ENCODE results near the gene TMEM271.
"Not testable (repeated sequence)": the region's sequence is repeated elsewhere in the genome, so short reads cannot be mapped to it uniquely, and the experiment has no call there.

The TMEM271 gene

GRCh38 chr4:566035-566434 lies 10.1 kb downstream of the TMEM271 start:
- DNase-seq (ENCODE audit: low read depth): no peak

DNA sequence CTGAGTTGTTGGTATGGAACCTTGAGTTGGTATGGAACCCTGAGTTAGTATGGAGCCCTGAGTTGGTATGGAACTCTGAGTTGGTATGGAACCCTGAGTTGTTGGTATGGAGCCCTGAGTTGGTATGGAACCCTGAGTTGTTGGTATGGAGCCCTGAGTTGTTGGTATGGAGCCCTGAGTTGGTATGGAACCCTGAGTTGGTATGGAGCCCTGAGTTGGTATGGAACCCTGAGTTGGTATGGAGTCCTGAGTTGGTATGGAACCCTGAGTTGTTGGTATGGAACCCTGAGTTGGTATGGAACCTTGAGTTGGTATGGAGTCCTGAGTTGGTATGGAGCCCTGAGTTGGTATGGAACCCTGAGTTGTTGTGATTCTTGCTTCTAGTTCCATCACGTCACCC lies 10.5 kb downstream of the TMEM271 start:
- not testable (repeated sequence) for DNase-seq (ENCODE audit: low read depth)

- DNase-seq (ENCODE audit: low read depth): not testable (repeated sequence)
These were observed 13.6 kb downstream of the TMEM271 start for GRCh38 chr4:562458-562857.

DNA sequence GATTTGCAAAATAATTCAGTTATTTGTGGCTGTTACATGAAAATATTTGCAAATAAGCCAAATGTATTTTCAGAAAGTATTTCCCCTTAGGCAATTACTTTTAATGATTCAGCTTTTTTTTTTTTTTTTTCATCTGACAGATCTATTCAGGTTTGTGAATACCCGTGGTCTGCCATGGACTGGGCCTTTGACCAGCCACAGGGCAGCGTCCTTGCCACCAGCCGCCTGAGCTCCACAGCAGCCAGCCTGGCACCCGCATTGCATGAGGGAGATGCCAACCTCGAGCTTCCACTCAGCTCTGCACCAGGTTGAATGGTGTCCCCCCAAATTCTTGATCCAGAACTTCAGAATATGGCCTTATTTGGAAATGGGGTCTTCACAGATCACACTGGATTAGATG lies 14.7 kb downstream of the TMEM271 start:
- no peak for DNase-seq (ENCODE audit: low read depth)

GRCh38 chr4:560731-561291 lies 15.3 kb downstream of the TMEM271 start:
- no peak for DNase-seq (ENCODE audit: low read depth)

- no peak for DNase-seq (ENCODE audit: low read depth)
These were observed 16.0 kb downstream of the TMEM271 start for GRCh38 chr4:560061-560460.

- DNase-seq (ENCODE audit: low read depth): no peak
These were observed 20.4 kb downstream of the TMEM271 start for GRCh38 chr4:555566-556275.

GRCh38 chr4:554793-555320 lies 21.2 kb downstream of the TMEM271 start:
- not testable (repeated sequence) for DNase-seq (ENCODE audit: low read depth)

GRCh38 chr4:552019-552418 lies 24.1 kb downstream of the TMEM271 start:
- no peak for DNase-seq (ENCODE audit: low read depth)

DNA sequence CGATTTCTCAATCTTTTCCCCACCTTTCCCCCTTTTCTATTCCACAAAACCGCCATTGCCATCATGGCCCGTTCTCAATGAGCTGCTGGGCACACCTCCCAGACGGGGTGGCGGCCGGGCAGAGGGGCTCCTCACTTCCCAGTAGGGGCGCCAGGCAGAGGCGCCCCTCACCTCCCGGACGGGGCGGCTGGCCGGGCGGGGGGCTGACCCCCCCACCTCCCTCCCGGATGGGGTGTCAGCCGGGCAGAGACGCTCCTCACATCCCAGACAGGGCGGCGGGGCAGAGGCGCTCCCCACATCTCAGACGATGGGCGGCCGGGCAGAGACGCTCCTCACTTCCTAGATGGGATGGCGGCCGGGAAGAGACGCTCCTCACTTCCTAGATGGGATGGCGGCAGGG lies 25.8 kb downstream of the TMEM271 start:
- not testable (repeated sequence) for DNase-seq (ENCODE audit: low read depth)

DNA sequence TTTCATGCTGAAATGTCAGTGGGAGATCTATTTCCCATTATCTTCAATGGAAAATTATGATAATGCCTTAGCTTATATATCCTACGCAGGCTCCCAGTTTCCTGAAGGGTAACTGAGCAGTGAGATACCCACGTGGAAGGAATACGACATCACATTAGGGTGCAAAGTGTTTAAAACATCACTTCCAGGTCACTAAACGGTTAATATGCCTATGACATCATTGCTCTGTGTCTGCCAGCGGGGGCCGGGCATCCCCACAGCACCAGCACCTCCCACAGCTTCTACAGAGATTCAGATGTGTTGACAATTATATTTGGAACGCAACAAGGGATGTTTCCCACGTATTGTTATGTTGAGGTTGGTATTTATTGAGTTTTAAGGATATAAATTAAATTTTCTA lies 27.1 kb downstream of the TMEM271 start:
- DNase-seq (ENCODE audit: low read depth): no peak

GRCh38 chr4:545612-546011 lies 30.5 kb downstream of the TMEM271 start:
- no peak for DNase-seq (ENCODE audit: low read depth)

- no peak for DNase-seq (ENCODE audit: low read depth)
These were observed 31.5 kb downstream of the TMEM271 start for GRCh38 chr4:544386-545105.

- no peak for DNase-seq (ENCODE audit: low read depth)
These were observed 34.8 kb downstream of the TMEM271 start for GRCh38 chr4:541271-541670.

GRCh38 chr4:538542-539142 lies 37.5 kb downstream of the TMEM271 start:
- DNase-seq (ENCODE audit: low read depth): no peak

DNA sequence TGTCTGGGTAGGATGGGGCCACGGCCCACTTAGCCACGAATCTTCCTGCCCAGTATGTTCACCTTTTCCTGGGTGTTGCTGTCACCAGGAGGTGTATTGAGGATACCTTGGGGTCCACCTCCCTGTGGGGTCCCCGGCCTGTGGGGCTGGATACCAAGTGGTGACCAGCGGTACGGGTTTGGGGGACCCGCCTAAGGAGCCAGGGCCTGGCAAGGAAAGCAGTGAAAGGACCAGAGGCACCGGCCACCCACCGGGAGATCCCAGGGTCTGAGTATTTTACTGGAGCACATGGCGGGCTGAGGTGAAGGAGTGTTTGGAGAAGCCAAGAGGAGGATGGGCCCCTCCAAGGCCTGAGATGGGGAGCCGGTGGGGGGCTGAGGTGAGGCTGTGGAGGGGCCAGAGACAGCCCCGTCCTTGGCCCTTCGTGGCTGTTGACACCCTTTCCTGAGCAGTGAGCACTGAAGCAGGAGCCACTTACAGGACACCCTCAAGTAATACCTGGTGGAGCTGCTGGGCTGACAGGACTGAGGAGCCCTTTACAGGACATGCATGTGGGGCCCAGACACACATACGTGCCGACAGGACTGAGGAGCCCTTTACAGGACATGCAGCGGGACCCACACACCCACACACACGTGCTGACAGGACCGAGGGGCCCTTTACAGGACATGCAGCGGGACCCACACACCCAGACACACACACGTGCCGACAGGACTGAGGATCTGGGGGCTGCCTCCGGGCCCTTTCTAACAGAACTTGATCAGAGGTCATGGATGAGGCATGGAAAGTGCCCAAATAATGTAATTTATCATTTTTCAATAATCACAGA lies 38.4 kb downstream of the TMEM271 start:
- no peak for DNase-seq (ENCODE audit: low read depth)

- no peak for DNase-seq (ENCODE audit: low read depth)
These were observed 39.6 kb downstream of the TMEM271 start for GRCh38 chr4:536351-536972.

- no peak for DNase-seq (ENCODE audit: low read depth)
These were observed 40.2 kb downstream of the TMEM271 start for GRCh38 chr4:535924-536281.

- DNase-seq (ENCODE audit: low read depth): no peak
These were observed 40.7 kb downstream of the TMEM271 start for GRCh38 chr4:535181-535923.

GRCh38 chr4:534576-535151 lies 41.4 kb downstream of the TMEM271 start:
- no peak for DNase-seq (ENCODE audit: low read depth)
